Bronchial epithelial cell (primary cell): ENCODE measurements around the gene PLXNB2. TPM values are rescaled to one million over a fixed set of nuclear protein-coding genes. Genes with fewer than 3 reads are reported as not detected.

Experiments used
- DNase-seq: peaks from one replicate; pipeline ENCODE4 v3.0.0-alpha.2; 2010; ENCODE audit warnings: low read depth
- FAIRE-seq: peaks from 2 replicates; lab custom pipeline; 2011; peaks lifted over from hg19 to GRCh38; lab: Jason Lieb, UNC
- H3K27me3 ChIP-seq: 2 replicates; pipeline ENCODE4 v1.5.1; 2011; ENCODE audit warnings: low read length; ENCODE audit not compliant: control insufficient read depth, insufficient read depth
- H3K36me3 ChIP-seq: 2 replicates; pipeline ENCODE4 v1.5.1; 2011; ENCODE audit warnings: low read length; ENCODE audit not compliant: control insufficient read depth, insufficient read depth
- H3K4me3 ChIP-seq: 2 replicates; pipeline ENCODE4 v1.5.1; 2011; ENCODE audit warnings: mild to moderate bottlenecking, low read depth, low read length, control low read depth
- total RNA-seq: library from RNA; depleted of rRNA; stranded (reverse); fragments of >200 nt; gene quantifications from 2 replicates; pipeline ENCODE4 v1.2.1, GENCODE V29; 2014
- TF ChIP-seq, protein P1 (sequence below): IDR thresholded peaks from 2 replicates; pipeline ENCODE4 v1.5.1; 2011; ENCODE audit warnings: mild to moderate bottlenecking, moderate library complexity, low read length, control low read depth, inconsistent platforms; ENCODE audit not compliant: insufficient read depth, severe bottlenecking

Gene PLXNB2
- total RNA-seq, 1 donor from 2014 or later, result 138 TPM

DNA sequence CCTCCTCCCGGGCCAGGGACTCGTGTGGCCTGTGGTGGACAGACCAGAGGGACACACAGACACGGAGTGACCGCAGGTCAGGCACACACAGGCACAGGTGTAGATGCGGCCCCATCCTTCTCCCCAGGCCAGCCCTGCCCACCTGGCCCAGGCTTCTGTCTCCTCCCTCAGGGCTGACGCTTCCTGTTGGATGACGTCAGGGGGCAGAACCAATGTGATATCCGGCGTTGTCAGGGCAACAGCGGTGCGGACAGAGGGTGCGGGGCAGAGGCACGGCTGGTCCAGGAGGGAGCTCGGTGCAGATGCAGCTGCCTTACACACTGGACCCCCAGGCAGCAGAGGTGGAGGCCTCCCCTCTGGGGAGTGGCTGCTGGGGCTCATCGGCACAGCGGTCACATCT is 59.7 kb downstream of the PLXNB2 start:
- TF ChIP-seq, protein P1, sequence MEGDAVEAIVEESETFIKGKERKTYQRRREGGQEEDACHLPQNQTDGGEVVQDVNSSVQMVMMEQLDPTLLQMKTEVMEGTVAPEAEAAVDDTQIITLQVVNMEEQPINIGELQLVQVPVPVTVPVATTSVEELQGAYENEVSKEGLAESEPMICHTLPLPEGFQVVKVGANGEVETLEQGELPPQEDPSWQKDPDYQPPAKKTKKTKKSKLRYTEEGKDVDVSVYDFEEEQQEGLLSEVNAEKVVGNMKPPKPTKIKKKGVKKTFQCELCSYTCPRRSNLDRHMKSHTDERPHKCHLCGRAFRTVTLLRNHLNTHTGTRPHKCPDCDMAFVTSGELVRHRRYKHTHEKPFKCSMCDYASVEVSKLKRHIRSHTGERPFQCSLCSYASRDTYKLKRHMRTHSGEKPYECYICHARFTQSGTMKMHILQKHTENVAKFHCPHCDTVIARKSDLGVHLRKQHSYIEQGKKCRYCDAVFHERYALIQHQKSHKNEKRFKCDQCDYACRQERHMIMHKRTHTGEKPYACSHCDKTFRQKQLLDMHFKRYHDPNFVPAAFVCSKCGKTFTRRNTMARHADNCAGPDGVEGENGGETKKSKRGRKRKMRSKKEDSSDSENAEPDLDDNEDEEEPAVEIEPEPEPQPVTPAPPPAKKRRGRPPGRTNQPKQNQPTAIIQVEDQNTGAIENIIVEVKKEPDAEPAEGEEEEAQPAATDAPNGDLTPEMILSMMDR, result no peak
- H3K36me3 ChIP-seq, result peaks cover 22% of the 10 kb centered on the region
- FAIRE-seq (no peak), DNase-seq (peak; percentile 46)
- no peaks in the 10 kb centered on the region for H3K27me3 ChIP-seq
- no peak overlapping the region for H3K4me3 ChIP-seq

DNA sequence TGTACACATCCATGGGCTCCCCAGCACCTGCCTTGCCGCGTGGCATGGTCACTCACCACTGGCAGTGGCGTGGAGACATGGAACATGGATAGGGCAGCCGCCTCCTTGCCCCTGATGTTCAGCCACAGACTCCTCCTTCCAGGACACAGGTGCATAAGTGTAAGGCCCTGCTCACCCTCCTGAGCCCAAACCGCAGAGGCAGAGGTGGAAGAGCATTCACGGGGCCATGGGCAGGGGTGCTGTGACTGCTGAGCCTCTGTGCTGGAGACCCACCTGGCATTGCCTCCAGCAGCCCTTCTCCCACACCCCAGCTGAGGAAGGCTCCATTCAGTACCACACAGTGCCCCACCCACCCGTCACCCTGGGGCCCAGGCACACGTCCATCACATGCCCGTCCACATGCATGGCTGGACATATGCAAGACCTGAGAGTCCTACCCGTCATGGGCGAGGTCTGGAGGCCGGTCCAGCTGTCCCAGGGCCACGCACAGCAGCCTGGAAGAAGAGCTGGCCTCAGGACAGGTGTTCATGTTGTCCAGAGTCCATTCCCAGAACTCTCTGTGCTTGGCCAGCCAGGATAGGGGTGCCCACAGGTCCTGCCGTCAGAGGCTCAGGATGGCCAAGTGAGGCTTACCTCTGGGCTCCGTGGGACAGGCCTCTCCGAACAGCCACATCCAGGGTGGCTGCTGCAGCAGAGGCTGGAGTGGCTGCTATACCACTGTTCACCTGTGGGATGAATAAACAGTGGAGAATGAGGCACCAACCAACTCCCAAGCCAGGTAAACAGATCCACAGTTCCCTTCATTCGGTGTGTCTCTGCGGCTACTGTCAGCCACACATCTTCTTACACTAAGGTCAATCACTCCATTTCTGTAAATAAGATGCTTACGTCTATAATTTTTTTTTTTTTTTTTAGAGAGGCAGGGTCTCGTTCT is 60.9 kb downstream of the PLXNB2 start:
- Histone ChIP-seq H3K27me3 (no peaks in the 10 kb centered on the region), H3K4me3 (no peak overlapping the region), H3K36me3 (peaks cover 21% of the 10 kb centered on the region)
- FAIRE-seq, result peak; percentile 23
- TF ChIP-seq, protein P1, result peak; percentile 30
- DNase-seq, result no peak

DNA sequence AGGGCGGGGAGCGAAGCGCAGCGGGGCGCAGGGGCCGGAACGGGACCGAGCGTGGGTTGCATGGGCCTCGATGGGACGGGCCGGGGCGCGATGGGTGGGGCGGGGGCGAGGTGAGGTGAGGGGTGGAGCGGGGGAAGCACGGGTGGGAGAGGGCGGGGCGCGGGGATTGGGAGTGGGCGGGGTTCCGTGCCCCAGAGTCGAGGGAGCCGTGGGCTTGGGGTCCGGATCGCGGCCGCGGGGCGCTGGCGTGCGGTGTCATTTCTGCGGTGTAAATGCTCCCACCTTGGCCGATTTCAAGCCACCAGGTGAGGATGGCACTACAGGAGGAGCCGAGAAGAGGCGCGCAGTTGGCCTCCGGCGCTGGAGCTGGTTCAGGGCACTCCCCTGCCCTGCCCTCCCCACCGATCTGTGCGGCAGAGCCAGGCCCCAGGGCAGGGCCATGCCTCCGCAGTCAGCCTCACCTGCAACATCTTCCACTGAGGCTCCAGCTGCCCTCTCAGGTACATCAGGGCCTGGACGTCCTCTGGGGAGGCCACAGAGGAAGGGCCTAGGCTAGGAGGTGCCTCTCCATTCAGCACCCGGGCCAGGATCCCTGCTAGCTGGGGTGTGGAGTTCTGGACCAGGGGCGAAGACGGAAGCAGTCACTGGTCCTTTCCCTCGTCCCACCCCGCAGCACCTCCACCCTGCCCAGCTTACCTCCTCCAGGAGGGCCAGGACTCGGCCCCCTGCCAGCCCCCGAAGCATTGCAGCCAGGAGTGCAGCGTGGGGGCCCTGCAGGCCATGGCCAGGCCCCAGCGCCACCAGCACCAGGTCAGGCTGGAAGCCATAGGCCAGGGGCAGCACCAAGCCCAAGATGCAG is 62.0 kb downstream of the PLXNB2 start:
- Histone ChIP-seq H3K36me3 (peaks cover 21% of the 10 kb centered on the region), H3K4me3 (peak overlapping the region; percentile 93), H3K27me3 (no peaks in the 10 kb centered on the region)
- DNase-seq (no peak), FAIRE-seq (no peak)
- TF ChIP-seq, protein P1, result no peak

DNA sequence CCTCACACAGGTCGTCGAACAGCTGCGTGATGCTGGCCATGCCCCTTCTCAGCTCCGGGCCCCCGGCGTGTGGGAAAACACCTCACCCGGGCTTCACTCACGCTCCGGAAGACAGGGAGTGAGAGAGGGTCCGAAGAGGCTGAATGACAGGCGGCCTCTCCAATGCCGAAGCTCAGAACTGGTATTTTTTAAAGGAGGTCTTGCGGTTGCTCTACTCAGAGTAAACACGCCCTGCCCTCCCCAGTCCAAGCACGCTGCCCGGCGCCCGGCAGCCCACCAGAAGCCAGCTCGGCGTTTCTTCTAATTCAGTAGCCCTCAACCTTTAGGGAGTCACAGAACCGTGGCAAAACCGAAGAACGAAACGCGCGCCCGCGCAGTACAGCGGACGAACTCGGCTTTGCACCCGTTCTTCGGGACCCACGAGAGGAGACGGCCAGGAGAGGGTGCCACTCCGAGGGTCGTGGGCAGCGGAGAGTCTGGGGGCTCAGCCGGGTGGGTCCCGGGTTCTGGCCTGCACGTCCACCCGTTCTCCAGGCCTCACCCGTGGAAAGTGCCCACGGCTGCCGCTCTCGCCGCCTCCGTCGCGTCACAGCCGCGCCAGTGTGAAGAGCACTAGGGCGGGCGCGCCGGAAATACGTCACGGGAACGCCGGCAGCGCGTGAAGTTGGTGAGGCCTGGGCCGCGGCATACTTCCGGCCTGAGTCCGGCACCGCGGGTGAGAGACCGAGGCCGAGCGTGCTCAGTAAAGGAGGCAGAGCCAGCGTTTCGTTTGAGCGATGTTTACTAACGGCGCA is 62.8 kb downstream of the PLXNB2 start, which contains the start of gene TUBGCP6:
Gene TUBGCP6, minus strand, starts transcription at position 604 of the 794 bp plus-strand sequence. Its CDS starts 564 bp downstream, at position 40.
- TF ChIP-seq, protein P1, result peak; percentile 26
- Histone ChIP-seq H3K36me3 (peaks cover 21% of the 10 kb centered on the region), H3K4me3 (peak within 1 kb of the TSS; percentile 93), H3K27me3 (no peaks in the 10 kb centered on the region)
- FAIRE-seq, result no peak
- DNase-seq, result peak; percentile 69

DNA sequence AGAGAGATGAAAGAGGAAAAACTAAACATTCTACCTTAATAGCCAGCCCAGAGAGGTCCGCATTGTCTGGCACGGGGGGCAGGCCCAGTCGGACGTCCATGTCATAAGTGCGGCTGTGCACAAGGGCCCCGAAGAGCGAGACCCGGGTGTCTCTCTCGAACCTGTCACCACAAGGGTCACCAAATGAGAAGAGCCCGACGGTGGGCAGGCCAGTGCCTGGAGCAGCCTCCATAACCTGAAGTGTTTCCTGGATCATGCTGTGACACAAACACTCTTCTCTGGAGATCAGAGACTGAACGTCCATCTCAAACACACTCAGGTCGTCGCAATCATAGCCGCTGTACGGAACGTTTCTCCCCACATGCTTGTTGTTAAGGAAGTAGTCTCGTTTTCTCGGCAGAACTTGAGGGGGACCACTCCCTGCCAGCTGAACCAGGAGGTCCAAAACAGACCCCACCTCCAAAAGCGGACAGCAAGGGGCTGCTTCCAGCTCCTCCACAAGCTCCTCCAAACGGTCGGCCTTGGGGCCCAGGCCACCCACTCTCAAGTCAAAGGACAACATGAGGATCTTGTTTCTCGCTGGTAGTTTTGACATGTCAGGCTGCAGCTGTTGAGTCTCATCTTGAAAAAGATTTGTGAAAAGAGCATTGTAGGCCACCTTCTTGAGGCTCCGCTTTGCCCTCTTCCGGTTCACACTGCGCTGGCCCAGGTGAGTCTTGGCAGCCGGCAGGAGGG is 63.6 kb downstream of the PLXNB2 start:
- FAIRE-seq (peak; percentile 47), DNase-seq (no peak)
- no peaks in the 10 kb centered on the region for H3K27me3 ChIP-seq
- H3K36me3 ChIP-seq, result peaks cover 21% of the 10 kb centered on the region
- TF ChIP-seq, protein P1, result no peak
- H3K4me3 ChIP-seq, result peak overlapping the region; percentile 93
